Astrocyte of the cerebellum (primary cell): Measurements from ENCODE around the gene FAM151A.

Source experiments
- DNase-seq: peaks from one replicate; pipeline ENCODE4 v3.0.0-alpha.2; 2011; ENCODE audit warnings: low read depth
- H3K4me3 ChIP-seq: 2 replicates; pipeline ENCODE4 v1.5.1; 2011; ENCODE audit warnings: mild to moderate bottlenecking, low read depth, low read length, moderate library complexity
- in situ Hi-C: cut with HindIII; loops from 2 replicates; pipeline ENCODE4 v1.10.0; 2017; ENCODE audit warnings: low sequenced_read_pairs
- TF ChIP-seq, protein P1 (sequence below): IDR thresholded peaks from 2 replicates; pipeline ENCODE4 v1.5.1; 2012; ENCODE audit warnings: low read length, low read depth, moderate library complexity, mild to moderate bottlenecking; ENCODE audit errors: missing control alignments

The FAM151A gene

GRCh38 chr1:54585181-54586066, 37.9 kb downstream of the FAM151A start:
- in situ Hi-C loops: no loop called here
- H3K4me3 ChIP-seq: no peak overlapping the region
- no peak for DNase-seq
- TF ChIP-seq, protein P1, sequence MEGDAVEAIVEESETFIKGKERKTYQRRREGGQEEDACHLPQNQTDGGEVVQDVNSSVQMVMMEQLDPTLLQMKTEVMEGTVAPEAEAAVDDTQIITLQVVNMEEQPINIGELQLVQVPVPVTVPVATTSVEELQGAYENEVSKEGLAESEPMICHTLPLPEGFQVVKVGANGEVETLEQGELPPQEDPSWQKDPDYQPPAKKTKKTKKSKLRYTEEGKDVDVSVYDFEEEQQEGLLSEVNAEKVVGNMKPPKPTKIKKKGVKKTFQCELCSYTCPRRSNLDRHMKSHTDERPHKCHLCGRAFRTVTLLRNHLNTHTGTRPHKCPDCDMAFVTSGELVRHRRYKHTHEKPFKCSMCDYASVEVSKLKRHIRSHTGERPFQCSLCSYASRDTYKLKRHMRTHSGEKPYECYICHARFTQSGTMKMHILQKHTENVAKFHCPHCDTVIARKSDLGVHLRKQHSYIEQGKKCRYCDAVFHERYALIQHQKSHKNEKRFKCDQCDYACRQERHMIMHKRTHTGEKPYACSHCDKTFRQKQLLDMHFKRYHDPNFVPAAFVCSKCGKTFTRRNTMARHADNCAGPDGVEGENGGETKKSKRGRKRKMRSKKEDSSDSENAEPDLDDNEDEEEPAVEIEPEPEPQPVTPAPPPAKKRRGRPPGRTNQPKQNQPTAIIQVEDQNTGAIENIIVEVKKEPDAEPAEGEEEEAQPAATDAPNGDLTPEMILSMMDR: no peak

DNA sequence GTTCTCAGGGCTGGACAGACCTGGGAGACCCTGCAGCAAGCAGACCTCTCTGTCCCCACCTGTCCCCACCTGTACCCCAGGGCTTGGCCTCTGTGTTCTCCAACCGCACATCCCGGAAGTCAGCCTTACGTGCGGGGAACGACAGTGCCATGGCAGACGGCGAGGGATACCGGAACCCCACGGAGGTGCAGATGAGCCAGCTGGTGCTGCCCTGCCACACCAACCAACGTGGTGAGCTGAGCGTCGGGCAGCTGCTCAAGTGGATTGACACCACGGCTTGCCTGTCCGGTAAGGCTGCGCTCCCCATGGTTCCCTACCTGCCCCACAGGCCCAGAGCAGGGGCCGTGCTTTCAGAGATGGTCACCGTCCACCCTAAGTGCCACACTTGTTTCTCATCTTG, 38.8 kb downstream of the FAM151A start:
- TF ChIP-seq, protein P1: no peak
- H3K4me3 ChIP-seq: no peak overlapping the region
- in situ Hi-C loops: no loop called here
- no peak for DNase-seq

GRCh38 chr1:54583871-54584270, 39.5 kb downstream of the FAM151A start:
- H3K4me3 ChIP-seq: no peak overlapping the region
- no peak for DNase-seq
- TF ChIP-seq, protein P1: no peak
- in situ Hi-C loops: no loop called here

- DNase-seq: no peak
- in situ Hi-C loops: no loop called here
- TF ChIP-seq, protein P1: no peak
- no peak overlapping the region for H3K4me3 ChIP-seq
These were observed 40.0 kb downstream of the FAM151A start for GRCh38 chr1:54583307-54583686.

DNA sequence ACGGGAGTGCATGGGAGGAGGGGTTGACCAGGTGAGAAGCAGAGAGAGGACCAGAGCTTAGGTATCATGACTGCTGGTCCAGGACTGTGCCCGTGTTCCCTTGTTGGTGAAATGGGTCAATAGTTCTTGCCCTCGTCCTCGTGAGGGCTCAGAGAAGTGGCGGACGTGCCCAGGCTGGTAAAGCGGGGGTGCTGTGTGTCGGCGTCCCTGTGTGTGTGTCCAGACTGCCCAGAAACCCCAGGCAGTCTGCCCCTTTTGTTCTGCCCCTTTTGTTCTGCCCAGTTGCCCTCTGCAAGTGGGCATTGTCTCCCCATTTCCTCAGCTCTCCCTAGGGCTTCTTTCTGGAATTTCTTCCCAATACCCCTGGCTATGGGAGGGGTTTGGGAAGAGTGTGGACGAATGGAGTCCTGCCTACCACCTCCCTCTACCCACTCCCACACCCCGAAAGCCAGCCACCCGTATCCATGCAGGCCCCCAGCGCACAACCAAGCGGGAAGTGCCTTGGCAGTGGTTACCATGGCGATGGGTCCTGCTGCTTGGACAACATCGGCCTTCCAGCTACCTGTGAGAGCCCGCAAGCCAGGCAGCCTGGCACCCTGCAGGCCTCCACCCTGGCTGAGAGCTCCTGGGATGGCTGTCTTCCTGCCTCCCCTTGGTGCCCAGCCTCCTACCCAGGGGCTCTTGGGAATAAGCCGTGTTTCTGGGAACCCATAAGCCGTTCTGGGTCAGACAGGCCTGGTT, 40.6 kb downstream of the FAM151A start:
- no peak for DNase-seq
- no peak overlapping the region for H3K4me3 ChIP-seq
- in situ Hi-C loops: no loop called here
- TF ChIP-seq, protein P1: no peak

GRCh38 chr1:54581621-54582035, 41.7 kb downstream of the FAM151A start:
- in situ Hi-C loops: no loop called here
- peak; percentile 19 for DNase-seq

More at GRCh38 chr1:54581621-54582035, 41.7 kb downstream of the FAM151A start:
- H3K4me3 ChIP-seq: no peak overlapping the region
- TF ChIP-seq, protein P1: no peak
